HG02610 (cell line): Measurements from ENCODE around the gene ENPP6.
"Not testable (repeated sequence)": the region's sequence is repeated elsewhere in the genome, so short reads cannot be mapped to it uniquely, and the experiment has no call there.

ENCODE experiments used
- ATAC-seq: cut with Tn5 transposase; IDR thresholded peaks from one replicate; pipeline ENCODE4 v1.9.1; 2021; ENCODE audit warnings: mild to moderate bottlenecking, moderate library complexity; ENCODE audit not compliant: unreplicated experiment

The ENPP6 gene

GRCh38 chr4:184237612-184238011 lies 19.9 kb upstream of the ENPP6 start:
- no peak for ATAC-seq

GRCh38 chr4:184235526-184235925 lies 17.9 kb upstream of the ENPP6 start:
- ATAC-seq = no peak

- ATAC-seq = no peak
Observed at GRCh38 chr4:184234155-184234554, 16.5 kb upstream of the ENPP6 start.

GRCh38 chr4:184232975-184233374 lies 15.3 kb upstream of the ENPP6 start:
- ATAC-seq = no peak

- no peak for ATAC-seq
Observed at GRCh38 chr4:184232202-184232601, 14.5 kb upstream of the ENPP6 start.

GRCh38 chr4:184231573-184231972 lies 13.9 kb upstream of the ENPP6 start:
- no peak for ATAC-seq

- no peak for ATAC-seq
Observed at GRCh38 chr4:184228056-184228705, 10.5 kb upstream of the ENPP6 start.

GRCh38 chr4:184216515-184216914 lies 1.2 kb downstream of the ENPP6 start:
- no peak for ATAC-seq

GRCh38 chr4:184215709-184216328 lies 1.9 kb downstream of the ENPP6 start:
- ATAC-seq = peak; percentile 56

GRCh38 chr4:184214931-184215330 lies 2.7 kb downstream of the ENPP6 start:
- ATAC-seq = no peak

- not testable (repeated sequence) for ATAC-seq
Observed at GRCh38 chr4:184207734-184208607, 9.7 kb downstream of the ENPP6 start.

- no peak for ATAC-seq
Observed at GRCh38 chr4:184205243-184205642, 12.4 kb downstream of the ENPP6 start.

GRCh38 chr4:184203300-184203699 lies 14.4 kb downstream of the ENPP6 start:
- no peak for ATAC-seq

GRCh38 chr4:184201179-184201578 lies 16.5 kb downstream of the ENPP6 start:
- ATAC-seq = no peak

GRCh38 chr4:184200296-184200695 lies 17.4 kb downstream of the ENPP6 start:
- ATAC-seq = no peak

GRCh38 chr4:184199780-184200179 lies 17.9 kb downstream of the ENPP6 start:
- ATAC-seq = no peak

- ATAC-seq = no peak
Observed at GRCh38 chr4:184198190-184198589, 19.5 kb downstream of the ENPP6 start.

GRCh38 chr4:184197536-184198082 lies 20.1 kb downstream of the ENPP6 start:
- no peak for ATAC-seq

GRCh38 chr4:184196730-184197385 lies 20.8 kb downstream of the ENPP6 start:
- no peak for ATAC-seq

GRCh38 chr4:184193556-184194525 lies 23.8 kb downstream of the ENPP6 start:
- no peak for ATAC-seq
